ENCODE data around the gene ACTA2.

ACTA2 gene

GRCh38 chr10:88916986-88917385, 35.6 kb downstream of the ACTA2 start:
- Histone ChIP-seq H3K27me3 (ENCODE audit: low read depth) (no peaks in the 10 kb centered on the region), H3K4me1 (peaks cover 9% of the 10 kb centered on the region)

GRCh38 chr10:88916231-88916630, 36.3 kb downstream of the ACTA2 start:
- Histone ChIP-seq H3K36me3 (replicated peaks) (no peaks in the 10 kb centered on the region), H3K27me3 (ENCODE audit: low read depth) (no peaks in the 10 kb centered on the region), H3K4me3 (no peak overlapping the region), H3K9me3 (no peaks in the 10 kb centered on the region), H3K4me1 (peaks cover 9% of the 10 kb centered on the region)
- in situ Hi-C loops (cut with MboI; ENCODE audit: low sequenced_read_pairs), result no loop called here
- DNase-seq (ENCODE audit: low spot score in 2 of 2), result no peak

More at GRCh38 chr10:88916986-88917385, 35.6 kb downstream of the ACTA2 start:
- Histone ChIP-seq H3K36me3 (replicated peaks) (no peaks in the 10 kb centered on the region), H3K9me3 (no peaks in the 10 kb centered on the region), H3K4me3 (no peak overlapping the region)
- in situ Hi-C loops (cut with MboI; ENCODE audit: low sequenced_read_pairs), result no loop called here
- DNase-seq (ENCODE audit: low spot score in 2 of 2), result no peak

- H3K36me3 ChIP-seq (replicated peaks), result no peaks in the 10 kb centered on the region
- in situ Hi-C loops (cut with MboI; ENCODE audit: low sequenced_read_pairs), result no loop called here
- H3K4me1 ChIP-seq, result peaks cover 9% of the 10 kb centered on the region
- no peaks in the 10 kb centered on the region for H3K27me3 ChIP-seq (ENCODE audit: low read depth)
- DNase-seq (ENCODE audit: low spot score in 2 of 2), result no peak
- H3K9me3 ChIP-seq, result no peaks in the 10 kb centered on the region
- no peak overlapping the region for H3K4me3 ChIP-seq
Observed at GRCh38 chr10:88915781-88916180, 36.8 kb downstream of the ACTA2 start.

GRCh38 chr10:88913788-88914187, 38.8 kb downstream of the ACTA2 start:
- DNase-seq (ENCODE audit: low spot score in 2 of 2), result no peak
- Histone ChIP-seq H3K9me3 (no peaks in the 10 kb centered on the region), H3K27me3 (ENCODE audit: low read depth) (no peaks in the 10 kb centered on the region), H3K4me1 (peaks cover 9% of the 10 kb centered on the region), H3K36me3 (replicated peaks) (no peaks in the 10 kb centered on the region), H3K4me3 (no peak overlapping the region)
- in situ Hi-C loops (cut with MboI; ENCODE audit: low sequenced_read_pairs), result no loop called here

GRCh38 chr10:88913127-88913526, 39.4 kb downstream of the ACTA2 start:
- DNase-seq (ENCODE audit: low spot score in 2 of 2), result peak; percentile 76 to 86
- Histone ChIP-seq H3K4me3 (no peak overlapping the region), H3K27me3 (ENCODE audit: low read depth) (no peaks in the 10 kb centered on the region), H3K9me3 (no peaks in the 10 kb centered on the region), H3K36me3 (replicated peaks) (no peaks in the 10 kb centered on the region), H3K4me1 (peaks cover 9% of the 10 kb centered on the region)
- in situ Hi-C loops (cut with MboI; ENCODE audit: low sequenced_read_pairs), result no loop called here

- Histone ChIP-seq H3K4me3 (no peak overlapping the region), H3K27me3 (ENCODE audit: low read depth) (no peaks in the 10 kb centered on the region), H3K9me3 (no peaks in the 10 kb centered on the region), H3K36me3 (replicated peaks) (no peaks in the 10 kb centered on the region), H3K4me1 (peaks cover 9% of the 10 kb centered on the region)
- DNase-seq (ENCODE audit: low spot score in 2 of 2), result no peak
- in situ Hi-C loops (cut with MboI; ENCODE audit: low sequenced_read_pairs), result no loop called here
Observed at GRCh38 chr10:88911851-88912250, 40.7 kb downstream of the ACTA2 start.

GRCh38 chr10:88911116-88911515, 41.5 kb downstream of the ACTA2 start:
- in situ Hi-C loops (cut with MboI; ENCODE audit: low sequenced_read_pairs), result no loop called here
- Histone ChIP-seq H3K36me3 (replicated peaks) (no peaks in the 10 kb centered on the region), H3K4me1 (peaks cover 9% of the 10 kb centered on the region), H3K4me3 (no peak overlapping the region), H3K9me3 (no peaks in the 10 kb centered on the region), H3K27me3 (ENCODE audit: low read depth) (no peaks in the 10 kb centered on the region)
- no peak for DNase-seq (ENCODE audit: low spot score in 2 of 2)

GRCh38 chr10:88908194-88908593, 44.4 kb downstream of the ACTA2 start:
- Histone ChIP-seq H3K4me1 (peaks cover 4% of the 10 kb centered on the region), H3K4me3 (no peak overlapping the region), H3K27me3 (ENCODE audit: low read depth) (no peaks in the 10 kb centered on the region), H3K9me3 (no peaks in the 10 kb centered on the region), H3K36me3 (replicated peaks) (no peaks in the 10 kb centered on the region)
- in situ Hi-C loops (cut with MboI; ENCODE audit: low sequenced_read_pairs), result no loop called here
- no peak for DNase-seq (ENCODE audit: low spot score in 2 of 2)

GRCh38 chr10:88906921-88907320, 45.7 kb downstream of the ACTA2 start:
- Histone ChIP-seq H3K4me3 (no peak overlapping the region), H3K36me3 (replicated peaks) (no peaks in the 10 kb centered on the region), H3K4me1 (no peaks in the 10 kb centered on the region), H3K9me3 (no peaks in the 10 kb centered on the region), H3K27me3 (ENCODE audit: low read depth) (no peaks in the 10 kb centered on the region)
- no peak for DNase-seq (ENCODE audit: low spot score in 2 of 2)
- in situ Hi-C loops (cut with MboI; ENCODE audit: low sequenced_read_pairs), result no loop called here

- in situ Hi-C loops (cut with MboI; ENCODE audit: low sequenced_read_pairs), result no loop called here
- Histone ChIP-seq H3K4me3 (no peak overlapping the region), H3K9me3 (no peaks in the 10 kb centered on the region), H3K36me3 (replicated peaks) (no peaks in the 10 kb centered on the region), H3K4me1 (peaks cover 13% of the 10 kb centered on the region), H3K27me3 (ENCODE audit: low read depth) (no peaks in the 10 kb centered on the region)
- DNase-seq (ENCODE audit: low spot score in 2 of 2), result no peak
Observed at GRCh38 chr10:88903715-88904114, 48.9 kb downstream of the ACTA2 start.

- no peak overlapping the region for H3K4me3 ChIP-seq
- DNase-seq (ENCODE audit: low spot score in 2 of 2), result no peak
- in situ Hi-C loops (cut with MboI; ENCODE audit: low sequenced_read_pairs), result no loop called here
- H3K27me3 ChIP-seq (ENCODE audit: low read depth), result no peaks in the 10 kb centered on the region
- H3K36me3 ChIP-seq (replicated peaks), result no peaks in the 10 kb centered on the region
- H3K9me3 ChIP-seq, result no peaks in the 10 kb centered on the region
- H3K4me1 ChIP-seq, result peaks cover 20% of the 10 kb centered on the region
Observed at GRCh38 chr10:88901984-88902789, 50.4 kb downstream of the ACTA2 start.

GRCh38 chr10:88901206-88901983, 51.2 kb downstream of the ACTA2 start:
- in situ Hi-C loops (cut with MboI; ENCODE audit: low sequenced_read_pairs), result no loop called here

GRCh38 chr10:88899886-88900285, 52.7 kb downstream of the ACTA2 start:
- no peak overlapping the region for H3K4me3 ChIP-seq
- DNase-seq (ENCODE audit: low spot score in 2 of 2), result peak; percentile 68 to 94
- in situ Hi-C loops (cut with MboI; ENCODE audit: low sequenced_read_pairs), result no loop called here
- H3K9me3 ChIP-seq, result no peaks in the 10 kb centered on the region
- no peaks in the 10 kb centered on the region for H3K36me3 ChIP-seq (replicated peaks)
- no peaks in the 10 kb centered on the region for H3K27me3 ChIP-seq (ENCODE audit: low read depth)
- peaks cover 37% of the 10 kb centered on the region for H3K4me1 ChIP-seq

More at GRCh38 chr10:88901206-88901983, 51.2 kb downstream of the ACTA2 start:
- Histone ChIP-seq H3K36me3 (replicated peaks) (no peaks in the 10 kb centered on the region), H3K27me3 (ENCODE audit: low read depth) (no peaks in the 10 kb centered on the region), H3K9me3 (no peaks in the 10 kb centered on the region), H3K4me1 (peaks cover 28% of the 10 kb centered on the region), H3K4me3 (no peak overlapping the region)
- DNase-seq (ENCODE audit: low spot score in 2 of 2), result no peak

- no peaks in the 10 kb centered on the region for H3K9me3 ChIP-seq
- DNase-seq (ENCODE audit: low spot score in 2 of 2), result no peak
- in situ Hi-C loops (cut with MboI; ENCODE audit: low sequenced_read_pairs), result no loop called here
- H3K4me3 ChIP-seq, result no peak overlapping the region
- no peaks in the 10 kb centered on the region for H3K27me3 ChIP-seq (ENCODE audit: low read depth)
- peaks cover 37% of the 10 kb centered on the region for H3K4me1 ChIP-seq
- H3K36me3 ChIP-seq (replicated peaks), result no peaks in the 10 kb centered on the region
Observed at GRCh38 chr10:88898727-88899126, 53.8 kb downstream of the ACTA2 start.

Measured in HAP-1 (cell line).